ENCODE data around the gene C11orf16. TPM values are rescaled to one million over a fixed set of nuclear protein-coding genes. Genes with fewer than 3 reads are reported as not detected.

C11orf16 gene
- total and polyA plus RNA-seq, 2 of the 8 experiments (the other 6 are each of a cell fraction or from before 2014, with no cell fraction given): 0.08 TPM; not detected in 1

DNA sequence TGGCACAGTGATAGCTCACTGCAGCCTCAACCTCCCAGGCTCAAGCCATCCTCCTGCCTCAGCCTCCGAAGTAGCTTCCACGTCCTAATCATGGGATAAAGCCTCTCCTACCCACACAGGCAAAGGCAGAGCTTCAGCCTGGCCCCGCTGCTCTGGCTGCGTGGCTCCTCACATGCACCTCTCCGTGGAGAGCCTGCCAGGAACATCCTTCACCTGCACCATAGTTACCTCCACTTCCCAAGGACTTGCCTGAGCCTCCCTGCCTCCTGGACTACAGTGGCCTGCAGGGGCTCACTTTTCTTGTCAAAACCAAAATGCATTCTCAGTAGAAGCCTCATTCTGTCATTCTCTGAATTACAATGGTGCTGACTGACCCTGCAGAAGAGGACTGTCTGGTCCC is 6.5 kb downstream of the C11orf16 start:
- ChIA-PET CTCF (ENCODE audit: partially characterized antibody) (interaction anchor here (0.5 to 3.4 kb wide), 6 partner anchors 11 to 75 kb away, joined by 3 to 20 read pairs (median 7); no protein-coding TSS in a partner anchor), POLR2A (ENCODE audit: partially characterized antibody) (interaction anchor here (0.6 to 1.4 kb wide), 4 partner anchors 9 to 1377 kb away, joined by 3 read pairs; partner anchors contain the start of gene TMEM9B)
- H4K91ac ChIP-seq (replicated peaks; ENCODE audit: insufficient read length, low read length): no peak overlapping the region
- no peak overlapping the region for H3K4me3 ChIP-seq (ENCODE audit: extremely low read depth in 1 of 4, insufficient read depth in 2 of 4, low read depth in 3 of 4, low read length in 4 of 4)
- no peak overlapping the region for H2AK5ac ChIP-seq (ENCODE audit: low read depth, low read length)
- no peak for TF ChIP-seq RBBP5 (IDR thresholded peaks at IDR 0.05; ENCODE audit: borderline replicate concordance, low read depth, low read length)
- TF ChIP-seq BACH1 (IDR thresholded peaks at IDR 0.05; ENCODE audit: low read length): no peak
- TF ChIP-seq, protein P1, sequence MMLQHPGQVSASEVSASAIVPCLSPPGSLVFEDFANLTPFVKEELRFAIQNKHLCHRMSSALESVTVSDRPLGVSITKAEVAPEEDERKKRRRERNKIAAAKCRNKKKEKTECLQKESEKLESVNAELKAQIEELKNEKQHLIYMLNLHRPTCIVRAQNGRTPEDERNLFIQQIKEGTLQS (IDR thresholded peaks at IDR 0.05; ENCODE audit: insufficient read depth, low read depth, low read length): no peak
- TF ChIP-seq YY1 (IDR thresholded peaks at IDR 0.05; ENCODE audit: low read depth, low read length): no peak
- no peak for TF ChIP-seq BCL11A (IDR thresholded peaks at IDR 0.05; ENCODE audit: low read depth in 2 of 2, low read length in 2 of 2)
- no peak for TF ChIP-seq FOSL1 (IDR thresholded peaks at IDR 0.05; ENCODE audit: insufficient read depth, low read depth, low read length)
- TF ChIP-seq SRF (IDR thresholded peaks at IDR 0.05; ENCODE audit: low read depth, low read length): no peak
- TF ChIP-seq EGR1 (IDR thresholded peaks at IDR 0.05; ENCODE audit: borderline replicate concordance, low read depth, low read length): no peak
- no peak for TF ChIP-seq TAF1 (IDR thresholded peaks at IDR 0.05; ENCODE audit: low read depth, low read length)
- FAIRE-seq (no peak), DNase-seq (ENCODE audit: low read depth in 1 of 2, low spot score in 2 of 2) (no peak)
- H3K23me2 ChIP-seq (ENCODE audit: low read depth, low read length): no peaks in the 10 kb centered on the region
- no peak overlapping the region for H2AFZ ChIP-seq (ENCODE audit: low read length)
- no peaks in the 10 kb centered on the region for H3K4me1 ChIP-seq (replicated peaks in 1 of 4; ENCODE audit: control insufficient read depth in 3 of 4, insufficient read depth in 4 of 4, low read length in 3 of 4)
- H2BK12ac ChIP-seq (ENCODE audit: low read depth, low read length): no peak overlapping the region
- no peak overlapping the region; the same call in 1 of the 2 replicates for H4K8ac ChIP-seq (ENCODE audit: extremely low read depth, insufficient read depth, low read length)
- no peaks in the 10 kb centered on the region for H3K9me3 ChIP-seq (ENCODE audit: insufficient read depth in 2 of 2, low read depth in 1 of 2, low read length in 1 of 2)
- H3K4ac ChIP-seq (replicated peaks; ENCODE audit: insufficient read length, low read depth, low read length): no peak overlapping the region
- 91% methylated on average over 5 of the region's 5 CpGs; no CpG with 5 or more reads in 1 of the 2 experiments for WGBS, 2 experiments (ENCODE audit: extremely low coverage in 1 of 2, insufficient coverage in 1 of 2, insufficient read length in 1 of 2, insufficient replicate concordance in 2 of 2, low coverage in 1 of 2, low lambda C conversion rate in 2 of 2, missing lambda C conversion rate in 1 of 2)
- no peaks in the 10 kb centered on the region for H3K79me2 ChIP-seq (ENCODE audit: control insufficient read depth in 1 of 2, insufficient read depth in 2 of 2, low read length in 2 of 2)
- H3K4me2 ChIP-seq (ENCODE audit: insufficient read depth in 1 of 2, low read depth in 2 of 2, low read length in 2 of 2): no peak overlapping the region
- H3K23ac ChIP-seq (ENCODE audit: insufficient read length): no peak overlapping the region
- no peak overlapping the region for H3K9ac ChIP-seq (replicated peaks in 1 of 4; ENCODE audit: extremely low read depth in 1 of 4, low read depth in 3 of 4, low read length in 3 of 4)
- H4K20me1 ChIP-seq (replicated peaks in 1 of 2; ENCODE audit: control insufficient read depth in 1 of 2, insufficient read depth in 2 of 2, low read length in 2 of 2): no peaks in the 10 kb centered on the region
- no peak overlapping the region for H4K5ac ChIP-seq (ENCODE audit: insufficient read length, low read depth, low read length)
- H3K27me3 ChIP-seq (replicated peaks in 1 of 4; ENCODE audit: control insufficient read depth in 3 of 4, extremely low read depth in 1 of 4, insufficient read depth in 3 of 4, low read length in 3 of 4): no peaks in the 10 kb centered on the region
- H3K18ac ChIP-seq (ENCODE audit: extremely low read depth, low read length): no peak overlapping the region
- H2BK120ac ChIP-seq (replicated peaks; ENCODE audit: low read depth, low read length): no peak overlapping the region
- no peak overlapping the region for H2BK20ac ChIP-seq (ENCODE audit: low read length)
- no peaks in the 10 kb centered on the region; the same call in 1 of the 2 replicates for H3K79me1 ChIP-seq (ENCODE audit: low read depth, low read length)
- H3K14ac ChIP-seq (ENCODE audit: insufficient read length): no peak overlapping the region
- no peak overlapping the region for H3K27ac ChIP-seq (ENCODE audit: low read depth, low read length)
- H2BK5ac ChIP-seq (ENCODE audit: low read depth, low read length): no peak overlapping the region
- H3K36me3 ChIP-seq (ENCODE audit: control insufficient read depth in 2 of 4, insufficient read depth in 4 of 4, low read length in 3 of 4): peaks cover under 1 to 14% (median 5%) of the 10 kb centered on the region in 4 experiments; a peak in 5 of 8 replicates
- H3K56ac ChIP-seq (replicated peaks; ENCODE audit: insufficient read length, low read depth, low read length): no peak overlapping the region
- no peak overlapping the region for H2BK15ac ChIP-seq (ENCODE audit: low read length)
